KOPT-K1 (cell line): ENCODE data around the gene MAN2C1.
"Not testable (repeated sequence)": the region's sequence is repeated elsewhere in the genome, so short reads cannot be mapped to it uniquely, and the experiment has no call there.

Experiments used
- H3K27ac ChIP-seq: fragments of 200-600 bp; sonication (generic); 2 replicates; pipeline ENCODE4 v1.5.1; 2016; ENCODE audit warnings: antibody characterized with exemption, mild to moderate bottlenecking, low read depth, low read length; ENCODE audit not compliant: poor library complexity, severe bottlenecking
- H3K36me3 ChIP-seq: fragments of 200-600 bp; sonication (generic); 2 replicates; pipeline ENCODE4 v1.5.1; 2017; ENCODE audit warnings: antibody characterized with exemption, mild to moderate bottlenecking, low read length, moderate library complexity; ENCODE audit not compliant: insufficient read depth
- H3K9me3 ChIP-seq: fragments of 200-600 bp; sonication (generic); 2 replicates; pipeline ENCODE4 v1.5.1; 2017; ENCODE audit warnings: antibody characterized with exemption, low read length, mild to moderate bottlenecking; ENCODE audit not compliant: insufficient read depth, poor library complexity, severe bottlenecking

Gene MAN2C1

DNA sequence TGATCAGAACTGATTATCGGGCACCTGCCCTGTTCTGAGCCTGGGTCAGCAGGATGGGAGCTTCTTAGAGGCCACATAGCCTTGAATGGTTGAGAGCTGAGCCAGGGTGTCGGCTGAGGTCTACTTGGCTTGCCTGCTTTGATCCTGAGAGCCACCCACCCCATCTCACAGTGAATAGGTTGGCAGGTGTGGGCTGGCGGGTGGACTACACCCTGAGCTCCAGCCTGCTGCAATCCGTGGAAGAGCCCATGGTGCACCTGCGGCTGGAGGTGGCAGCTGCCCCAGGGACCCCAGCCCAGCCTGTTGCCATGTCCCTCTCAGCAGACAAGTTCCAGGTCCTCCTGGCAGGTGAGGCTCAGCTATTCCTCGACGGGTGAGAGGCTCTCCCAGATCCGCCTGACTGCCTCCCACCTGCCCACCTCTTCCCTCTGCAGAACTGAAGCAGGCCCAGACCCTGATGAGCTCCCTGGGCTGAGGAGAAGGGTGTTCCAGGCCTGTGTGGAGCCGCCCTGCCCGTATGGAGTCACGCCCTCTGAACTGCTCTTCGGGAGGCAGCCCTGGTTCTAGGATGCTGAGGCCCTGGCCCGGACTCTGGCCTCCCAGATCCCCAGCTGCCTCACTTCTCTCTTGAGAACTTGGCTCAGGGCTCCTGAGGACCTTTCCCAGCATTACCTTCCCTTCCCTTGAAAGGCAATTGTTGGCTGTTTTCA is 28.7 kb downstream of the MAN2C1 start:
- no peaks in the 10 kb centered on the region for H3K9me3 ChIP-seq
- no peak overlapping the region for H3K27ac ChIP-seq
- peaks cover 24% of the 10 kb centered on the region; the same call in 1 of the 2 replicates for H3K36me3 ChIP-seq

- no peak overlapping the region for H3K27ac ChIP-seq
These were observed 29.7 kb downstream of the MAN2C1 start for GRCh38 chr15:75338661-75339240.

DNA sequence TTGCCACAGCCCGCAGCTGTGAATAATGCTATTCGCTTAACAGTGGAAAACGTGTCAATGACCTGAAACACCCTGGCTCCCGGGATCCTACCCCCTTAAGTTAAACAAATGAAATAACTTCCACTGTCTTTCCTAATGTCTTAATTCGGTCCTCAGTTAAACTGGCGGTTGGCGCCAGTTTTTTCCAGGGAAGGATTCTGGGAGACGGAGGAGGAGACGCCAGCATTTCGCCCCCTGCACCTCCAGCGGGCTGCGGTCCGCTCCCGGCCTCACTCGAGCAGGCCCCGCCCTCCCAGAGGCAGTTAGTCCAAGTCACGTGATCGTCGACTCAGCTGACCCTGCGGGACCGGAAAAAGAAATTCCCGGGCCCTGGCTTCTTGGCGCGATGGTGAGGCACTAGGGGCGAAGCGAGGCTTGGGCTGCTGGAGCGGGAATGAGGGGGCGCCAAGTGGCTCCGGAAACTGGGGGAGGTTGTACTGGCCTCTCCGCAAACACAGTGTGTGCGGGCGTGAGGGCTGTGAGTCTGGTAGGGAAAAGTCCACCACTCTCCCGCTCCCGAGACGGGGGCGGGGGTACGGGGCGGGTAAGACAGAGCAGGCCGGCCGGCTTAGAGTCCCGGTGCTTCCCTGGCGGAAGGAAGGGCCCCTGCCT is 32.6 kb downstream of the MAN2C1 start, which contains the start of gene COMMD4:
COMMD4 (plus strand) TSS at position 359 of the 651 bp plus-strand sequence; CDS start at position 386, 27 bp downstream.
- peak within 1 kb of the TSS; percentile 71 for H3K27ac ChIP-seq
- peaks cover 16% of the 10 kb centered on the region; the same call in 1 of the 2 replicates for H3K36me3 ChIP-seq
- no peaks in the 10 kb centered on the region for H3K9me3 ChIP-seq

More at GRCh38 chr15:75338661-75339240, 29.7 kb downstream of the MAN2C1 start:
- Histone ChIP-seq H3K9me3 (no peaks in the 10 kb centered on the region), H3K36me3 (peaks cover 24% of the 10 kb centered on the region; the same call in 1 of the 2 replicates)

DNA sequence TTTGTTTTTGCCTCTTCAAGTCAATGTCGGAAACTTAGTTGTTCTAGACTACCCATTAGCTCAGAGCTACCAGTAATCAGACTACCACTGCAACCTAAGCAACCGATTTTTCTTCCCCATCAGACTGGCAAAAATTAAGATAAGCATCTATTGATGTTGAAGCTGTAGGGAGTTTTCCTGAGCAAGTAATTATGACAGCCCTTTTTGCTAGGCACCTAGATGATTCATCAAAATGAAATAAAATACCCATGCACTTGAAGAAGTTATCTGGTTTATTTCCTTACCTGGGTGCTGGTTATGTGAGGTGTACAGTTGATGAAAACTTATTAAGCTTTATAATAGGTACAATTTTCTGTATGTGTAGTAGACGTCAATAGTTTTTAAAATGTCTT is 33.1 kb downstream of the MAN2C1 start:
- Histone ChIP-seq H3K9me3 (no peaks in the 10 kb centered on the region), H3K27ac (peak overlapping the region; percentile 71), H3K36me3 (peaks cover 13% of the 10 kb centered on the region; the same call in 1 of the 2 replicates)

DNA sequence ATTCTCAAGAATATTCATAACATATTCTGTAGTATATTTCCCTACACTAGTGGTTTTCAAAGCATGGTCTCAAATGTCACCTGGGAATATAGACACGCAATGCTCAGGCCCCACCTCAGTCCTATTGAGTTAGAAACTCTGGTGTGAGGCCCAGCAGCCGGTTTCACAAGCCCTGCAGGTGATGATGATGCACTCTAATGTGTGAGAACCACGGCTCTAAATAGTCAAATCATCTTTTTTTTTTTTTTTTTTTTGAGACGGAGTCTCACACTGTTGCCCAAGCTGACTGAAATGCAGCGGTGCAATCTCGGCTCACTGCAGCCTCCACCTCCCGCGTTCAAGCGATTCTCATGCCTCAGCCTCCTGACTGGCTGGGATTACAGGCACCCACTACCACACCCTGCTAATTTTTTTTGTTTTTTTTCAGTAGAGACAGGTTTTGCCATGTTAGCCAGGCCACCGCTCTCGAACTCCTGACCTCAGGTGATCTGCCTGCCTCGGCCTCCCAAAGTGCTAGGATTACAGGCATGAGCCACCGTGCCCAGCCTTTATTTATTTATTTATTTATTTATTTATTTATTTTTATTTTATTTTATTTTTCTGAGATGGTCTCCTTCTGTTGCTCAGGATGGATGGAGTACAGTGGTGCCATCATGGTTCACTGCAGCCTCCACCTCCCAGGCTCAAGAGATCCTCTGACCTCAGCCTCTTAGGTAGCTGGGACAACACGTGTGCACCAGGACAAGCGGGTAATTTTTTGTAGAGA is 34.6 kb downstream of the MAN2C1 start:
- H3K36me3 ChIP-seq, H3K9me3 ChIP-seq, H3K27ac ChIP-seq: not testable (repeated sequence)

DNA sequence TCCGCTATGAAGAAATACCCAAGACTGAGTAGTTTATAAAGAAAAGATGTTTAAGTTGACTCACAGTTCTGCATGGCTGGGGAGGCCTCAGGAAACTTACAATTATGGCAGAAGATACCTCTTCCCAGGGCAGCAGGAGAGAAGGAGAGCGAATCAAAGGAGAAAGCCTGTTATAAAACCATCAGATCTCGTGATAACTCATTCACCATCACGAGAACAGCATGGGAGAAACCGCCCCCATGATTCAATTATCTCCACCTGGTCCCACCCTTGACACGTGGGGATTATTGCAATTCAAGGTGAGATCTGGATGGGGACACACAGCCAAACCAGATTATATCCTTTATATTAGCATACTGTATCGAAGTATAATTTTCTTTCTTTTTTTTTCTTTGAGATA is 36.3 kb downstream of the MAN2C1 start:
- not testable (repeated sequence) for H3K9me3 ChIP-seq, H3K27ac ChIP-seq, H3K36me3 ChIP-seq

GRCh38 chr15:75329571-75329970 is 38.8 kb downstream of the MAN2C1 start:
- Histone ChIP-seq H3K27ac (no peak overlapping the region), H3K9me3 (no peaks in the 10 kb centered on the region), H3K36me3 (no peaks in the 10 kb centered on the region)

- no peak overlapping the region for H3K27ac ChIP-seq
- no peaks in the 10 kb centered on the region for H3K36me3 ChIP-seq
- H3K9me3 ChIP-seq: no peaks in the 10 kb centered on the region
These were observed 39.7 kb downstream of the MAN2C1 start for GRCh38 chr15:75328493-75329314.

DNA sequence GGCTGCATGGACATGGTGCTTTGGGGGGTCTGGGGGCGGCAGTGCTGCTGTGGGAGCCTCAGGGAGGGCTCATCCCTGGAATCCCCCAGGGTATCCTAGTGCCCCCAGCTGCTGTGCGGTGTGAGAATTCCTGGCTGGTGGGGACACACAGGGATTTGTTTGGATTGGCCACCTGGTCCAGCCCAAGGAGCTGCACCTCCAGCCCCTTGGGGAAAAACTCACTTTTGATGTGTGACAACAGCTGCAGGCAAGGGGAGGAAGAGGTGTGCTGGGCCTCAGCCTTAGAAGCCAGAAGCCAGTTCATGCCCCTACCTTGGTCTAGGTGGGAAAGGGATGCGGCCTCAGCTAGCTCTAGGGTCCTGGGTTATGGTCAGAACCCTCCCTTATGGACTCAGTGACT is 40.9 kb downstream of the MAN2C1 start:
- Histone ChIP-seq H3K36me3 (no peaks in the 10 kb centered on the region), H3K9me3 (no peaks in the 10 kb centered on the region), H3K27ac (no peak overlapping the region)

DNA sequence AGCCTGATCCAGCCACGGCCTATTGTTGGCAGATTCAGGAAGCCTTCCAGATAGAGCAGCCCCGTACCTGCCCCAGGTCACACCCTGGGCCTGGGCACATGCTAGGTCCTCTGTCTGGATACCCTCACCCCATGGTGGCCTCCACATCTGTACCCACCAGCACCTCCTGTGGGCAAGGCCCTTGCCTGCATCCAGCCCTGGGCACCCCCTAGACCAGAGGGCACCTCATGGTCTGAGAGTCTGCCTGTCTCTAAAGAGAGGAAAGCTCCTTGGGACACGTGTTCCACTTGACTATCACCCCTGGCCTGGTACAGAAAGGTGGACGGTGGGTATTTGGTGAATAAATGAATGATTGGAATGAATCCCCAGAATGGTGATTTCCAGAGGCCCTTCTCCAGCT is 41.4 kb downstream of the MAN2C1 start:
- no peaks in the 10 kb centered on the region for H3K9me3 ChIP-seq
- H3K27ac ChIP-seq: no peak overlapping the region
- no peaks in the 10 kb centered on the region for H3K36me3 ChIP-seq

GRCh38 chr15:75325922-75326321 is 42.5 kb downstream of the MAN2C1 start:
- Histone ChIP-seq H3K27ac (no peak overlapping the region), H3K36me3 (no peaks in the 10 kb centered on the region), H3K9me3 (no peaks in the 10 kb centered on the region)

- no peaks in the 10 kb centered on the region for H3K9me3 ChIP-seq
- no peaks in the 10 kb centered on the region for H3K36me3 ChIP-seq
- H3K27ac ChIP-seq: no peak overlapping the region
These were observed 46.7 kb downstream of the MAN2C1 start for GRCh38 chr15:75321711-75322110.

DNA sequence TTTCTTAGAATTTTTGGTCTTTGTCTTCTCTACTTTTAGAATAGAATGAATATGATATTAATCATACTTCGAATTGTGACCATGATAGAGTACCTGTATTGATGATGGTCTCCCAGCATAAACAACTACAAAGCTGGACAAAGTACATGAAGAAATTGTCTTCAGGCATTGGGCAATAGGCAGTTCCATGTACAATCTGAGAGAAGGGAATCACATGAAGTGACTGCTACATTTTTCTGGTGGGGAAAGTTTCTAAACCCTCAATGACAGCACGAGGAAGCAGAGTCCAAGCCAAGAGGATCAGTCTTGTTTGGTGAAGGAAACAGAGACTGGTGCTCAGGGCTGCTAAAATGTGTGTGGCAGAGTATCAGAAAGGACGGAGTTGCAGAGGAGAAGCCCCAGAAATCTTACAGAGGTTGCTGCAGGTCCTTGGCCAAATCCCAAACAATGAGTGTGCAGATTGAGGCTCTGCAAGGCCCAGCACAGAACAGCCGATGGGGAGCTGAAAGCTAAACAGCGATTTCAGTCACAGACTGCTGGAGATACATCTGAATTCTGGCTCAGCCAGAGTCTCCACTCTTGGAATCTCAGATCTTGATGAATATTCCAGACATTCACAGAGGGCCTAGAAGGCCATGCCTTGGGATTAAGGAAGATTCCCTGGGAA is 49.0 kb downstream of the MAN2C1 start:
- not testable (repeated sequence) for H3K9me3 ChIP-seq, H3K36me3 ChIP-seq, H3K27ac ChIP-seq
